IMR-90 (cell line): ENCODE results near the gene PPP1CA. TPM values are rescaled to one million over a fixed set of nuclear protein-coding genes. Genes with fewer than 3 reads are reported as not detected.
A peak's percentile ranks its signal among the peaks of the same experiment; 100 is the strongest.

Experiments used
- ATAC-seq: fragments of 200-7000 bp; cut with Tn5 transposase; 2 replicates; pipeline ENCODE4 v1.9.1; 2020; ENCODE audit warnings: low read depth, mild to moderate bottlenecking, moderate library complexity
- BruUV-seq: library from RNA; stranded (reverse); fragments of 400-500 nt; replicated peaks from 2 replicates; lab custom pipeline; 2021; lab: Mats Ljungman, UMichigan
- CTCF ChIA-PET: fragments of 300-600 bp; formaldehyde crosslinking; extraction: SDS; loops from one replicate; lab custom pipeline; 2021; ENCODE audit warnings: antibody characterized with exemption; lab: Yijun Ruan, JAX
- POLR2A ChIA-PET: fragments of 300-600 bp; sonication (Branson Sonifier 250); formaldehyde crosslinking; loops from one replicate; lab custom pipeline; 2022; ENCODE audit warnings: antibody characterized with exemption; ENCODE audit not compliant: unreplicated experiment; lab: Charles Lee
- DNase-seq: peaks from one replicate; pipeline ENCODE4 v3.0.0; 2013
- H2AFZ ChIP-seq: replicated peaks from 2 replicates; pipeline ENCODE3; 2013; ENCODE audit warnings: low read length, mild to moderate bottlenecking; ENCODE audit not compliant: poor library complexity
- H2AK5ac ChIP-seq: 2 replicates; pipeline ENCODE4 v1.6.1; 2013; ENCODE audit warnings: low read depth, low read length, inconsistent platforms
- H2AK9ac ChIP-seq: replicated peaks from 2 replicates; pipeline ENCODE3; 2013; ENCODE audit warnings: mild to moderate bottlenecking, low read depth, low read length, moderate library complexity; ENCODE audit not compliant: poor library complexity
- H2BK120ac ChIP-seq: 2 replicates; pipeline ENCODE4 v1.6.1; 2013; ENCODE audit warnings: low read depth, low read length, inconsistent platforms
- H2BK15ac ChIP-seq: 3 replicates; pipeline ENCODE4 v1.6.1; 2013; ENCODE audit warnings: low read depth, low read length, inconsistent platforms
- H2BK20ac ChIP-seq: 2 replicates; pipeline ENCODE4 v1.6.1; 2013; ENCODE audit warnings: low read depth, mild to moderate bottlenecking, inconsistent platforms, low read length, moderate library complexity
- H2BK5ac ChIP-seq: 2 replicates; pipeline ENCODE4 v1.6.1; 2013; ENCODE audit warnings: mild to moderate bottlenecking, low read depth, low read length, inconsistent platforms; ENCODE audit not compliant: poor library complexity, severe bottlenecking
- H3K14ac ChIP-seq: replicated peaks from 2 replicates; pipeline ENCODE4 v1.6.1; 2013; ENCODE audit warnings: low read depth, low read length, inconsistent platforms
- H3K18ac ChIP-seq: 2 replicates; pipeline ENCODE4 v1.6.1; 2013; ENCODE audit warnings: low read depth, low read length, control low read depth
- H3K23ac ChIP-seq: 2 replicates; pipeline ENCODE4 v1.6.1; 2013; ENCODE audit warnings: low read depth, low read length, inconsistent platforms
- H3K27ac ChIP-seq: 2 replicates; pipeline ENCODE4 v1.5.1; 2013; ENCODE audit warnings: mild to moderate bottlenecking, control low read depth, low read length; ENCODE audit not compliant: insufficient read depth
- H3K27me3 ChIP-seq: 2 replicates; pipeline ENCODE4 v1.6.1; 2013; ENCODE audit warnings: low read length; ENCODE audit not compliant: control insufficient read depth, insufficient read depth
- H3K36me3 ChIP-seq: 2 replicates; pipeline ENCODE4 v1.6.1; 2013; ENCODE audit warnings: low read length, mixed read lengths; ENCODE audit not compliant: control insufficient read depth, insufficient read depth
- H3K4ac ChIP-seq: 2 replicates; pipeline ENCODE4 v1.6.1; 2013; ENCODE audit warnings: low read depth, low read length, inconsistent platforms
- H3K4me1 ChIP-seq: 2 replicates; pipeline ENCODE4 v1.6.1; 2013; ENCODE audit warnings: low read length, mixed read lengths; ENCODE audit not compliant: control insufficient read depth, insufficient read depth
- H3K4me2 ChIP-seq: 2 replicates; pipeline ENCODE4 v1.6.1; 2013; ENCODE audit warnings: low read depth, mild to moderate bottlenecking, control low read depth, low read length, moderate library complexity
- H3K4me3 ChIP-seq: 2 replicates; pipeline ENCODE4 v1.5.1; 2013; ENCODE audit warnings: low read depth, mild to moderate bottlenecking, control low read depth, low read length, moderate library complexity; ENCODE audit not compliant: insufficient read depth
- H3K56ac ChIP-seq: 2 replicates; pipeline ENCODE4 v1.6.1; 2013; ENCODE audit warnings: low read length, inconsistent platforms; ENCODE audit not compliant: insufficient read depth; ENCODE audit errors: extremely low read depth
- H3K79me1 ChIP-seq, 2 experiments: 2 replicates each; pipeline ENCODE4 v1.6.1; 2013; ENCODE audit warnings: low read length in 2 of 2, inconsistent platforms in 1 of 2, low read depth in 1 of 2
- H3K9ac ChIP-seq: 2 replicates; pipeline ENCODE4 v1.6.1; 2013; ENCODE audit warnings: low read depth, low read length, control low read depth
- H3K9me1 ChIP-seq: 2 replicates; pipeline ENCODE4 v1.6.1; 2013; ENCODE audit warnings: low read length, inconsistent platforms; ENCODE audit not compliant: insufficient read depth
- H3K9me3 ChIP-seq: 2 replicates; pipeline ENCODE4 v1.6.1; 2013; ENCODE audit warnings: low read length; ENCODE audit not compliant: control insufficient read depth, insufficient read depth
- H4K20me1 ChIP-seq: 2 replicates; pipeline ENCODE4 v1.6.1; 2013; ENCODE audit warnings: low read length, inconsistent platforms; ENCODE audit not compliant: insufficient read depth
- H4K5ac ChIP-seq: 2 replicates; pipeline ENCODE4 v1.6.1; 2013; ENCODE audit warnings: mild to moderate bottlenecking, low read depth, low read length, control low read depth
- H4K8ac ChIP-seq, 2 experiments: 2 replicates each; pipeline ENCODE4 v1.6.1; 2013; ENCODE audit warnings: low read depth in 2 of 2, low read length in 2 of 2, control low read depth in 1 of 2, inconsistent platforms in 1 of 2
- H4K91ac ChIP-seq: 2 replicates; pipeline ENCODE4 v1.6.1; 2013; ENCODE audit warnings: low read depth, low read length, inconsistent platforms; ENCODE audit not compliant: insufficient read depth
- BHLHE40 ChIP-seq: fragments of 150-350 bp; IDR thresholded peaks from 2 replicates; pipeline ENCODE4 v1.6.1; 2016; ENCODE audit warnings: mild to moderate bottlenecking, low read depth, low read length
- CEBPB ChIP-seq: IDR thresholded peaks from 2 replicates; pipeline ENCODE4 v1.6.1; 2012; ENCODE audit warnings: low read depth, low read length, improper control_type of control experiment
- CHD1 ChIP-seq: IDR thresholded peaks from 2 replicates; pipeline ENCODE4 v1.6.1; 2012; ENCODE audit warnings: low read depth, low read length, improper control_type of control experiment
- CTCF ChIP-seq: conservative IDR thresholded peaks from 2 replicates; pipeline ENCODE4 v1.5.1; 2012; ENCODE audit warnings: mild to moderate bottlenecking, low read depth, low read length, improper control_type of control experiment
- ELK1 ChIP-seq: fragments of 150-350 bp; IDR thresholded peaks from 2 replicates; pipeline ENCODE4 v1.6.1; 2016; ENCODE audit warnings: low read depth, mild to moderate bottlenecking, low read length, moderate library complexity, borderline replicate concordance
- FOS ChIP-seq: fragments of 150-350 bp; IDR thresholded peaks from 2 replicates; pipeline ENCODE4 v1.6.1; 2016; ENCODE audit warnings: low read depth, low read length
- MAFK ChIP-seq: IDR thresholded peaks from 2 replicates; pipeline ENCODE4 v1.6.1; 2012; ENCODE audit warnings: low read depth, low read length, improper control_type of control experiment
- MAZ ChIP-seq: IDR thresholded peaks from 2 replicates; pipeline ENCODE4 v1.6.1; 2012; ENCODE audit warnings: low read depth, mild to moderate bottlenecking, low read length, improper control_type of control experiment, moderate library complexity, borderline replicate concordance
- MXI1 ChIP-seq: IDR thresholded peaks from 2 replicates; pipeline ENCODE4 v1.6.1; 2012; ENCODE audit warnings: low read depth, mild to moderate bottlenecking, low read length, moderate library complexity, borderline replicate concordance
- POLR2A ChIP-seq: IDR thresholded peaks from 2 replicates; pipeline ENCODE4 v1.6.1; 2012; ENCODE audit warnings: mild to moderate bottlenecking, low read depth, low read length
- RCOR1 ChIP-seq: IDR thresholded peaks from 2 replicates; pipeline ENCODE4 v1.6.1; 2012; ENCODE audit warnings: mild to moderate bottlenecking, low read length, improper control_type of control experiment; ENCODE audit not compliant: insufficient replicate concordance
- RFX5 ChIP-seq: IDR thresholded peaks from 2 replicates; pipeline ENCODE4 v1.8.0; 2012; ENCODE audit warnings: low read depth, mild to moderate bottlenecking, low read length, moderate library complexity
- SMC3 ChIP-seq: fragments of 150-350 bp; IDR thresholded peaks from 2 replicates; pipeline ENCODE4 v1.6.1; 2016; ENCODE audit warnings: low read depth, mild to moderate bottlenecking, antibody characterized with exemption, low read length, moderate library complexity
- WGBS, 2 experiments: methylation state at CpG; one replicate each; pipeline versions ENCODE4 v1.1.5 to v1.1.7; 2013; ENCODE audit warnings: missing lambda C conversion rate in 2 of 2; ENCODE audit not compliant: insufficient read length in 1 of 2; ENCODE audit errors: extremely low coverage in 2 of 2; 5-methylcytosine and 5-hydroxymethylcytosine counted together
- dilution Hi-C: fragments of 300-500 bp; cut with HindIII; formaldehyde crosslinking; loops from one replicate; pipeline ENCODE4 v1.14.3; 2018; ENCODE audit warnings: low sequenced_read_pairs; ENCODE audit not compliant: unreplicated experiment
- in situ Hi-C: fragments of 300-500 bp; cut with MboI; formaldehyde crosslinking; loops from 3 replicates; pipeline ENCODE4 v1.14.3; 2019; ENCODE audit warnings: low sequenced_read_pairs, inconsistent platforms, mixed read lengths
- intact Hi-C: fragments of 100-400 bp; cut with micrococcal nuclease; formaldehyde crosslinking; loops from 2 replicates; pipeline ENCODE4 v1.10.0; 2022
- polyA plus RNA-seq, 3 experiments: library from polyadenylated mRNA; depleted of rRNA; stranded (reverse); fragments of >200 nt; gene quantifications; 2 replicates each; pipeline ENCODE4 v1.2.3, GENCODE V29; 2012; ENCODE audit warnings: low replicate concordance in 1 of 3
- total RNA-seq: library from RNA; depleted of rRNA; stranded (reverse); fragments of >200 nt; gene quantifications from 2 replicates; pipeline ENCODE4 v1.2.3, GENCODE V29; 2012

Gene PPP1CA
- total and polyA plus RNA-seq, 2 of the 4 experiments (the other 2 are of a cell fraction), result 228 to 313 TPM

GRCh38 chr11:67373648-67374570, 27.7 kb downstream of the PPP1CA start:
- peak overlapping the region; percentile 32 for H3K4me2 ChIP-seq
- no peaks in the 10 kb centered on the region for H3K27me3 ChIP-seq
- H4K8ac ChIP-seq, result peak overlapping the region; percentile 82 to 89
- H3K36me3 ChIP-seq, result peaks cover 3% of the 10 kb centered on the region; the same call in 1 of the 2 replicates
- intact Hi-C loops (no loop called here), in situ Hi-C loops (no loop called here), dilution Hi-C loops (no loop called here)
- peak overlapping the region; percentile 71 for H3K9ac ChIP-seq
- peak overlapping the region; percentile 96; the same call in 2 of the 3 replicates for H2BK15ac ChIP-seq
- WGBS, 2 experiments, result 0% methylated on average over 1 of the region's 40 CpGs; no CpG with 5 or more reads in 1 of the 2 experiments
- peak overlapping the region; percentile 87 for H2BK20ac ChIP-seq
- CTCF ChIA-PET, result interaction anchor here (0.6 to 1.1 kb wide), 4 partner anchors 8 to 29 kb away, joined by 3 to 4 read pairs (median 4); no protein-coding TSS in a partner anchor
- POLR2A ChIA-PET, result interaction anchor here (0.6 to 0.7 kb wide), 3 partner anchors 23 to 93 kb away, joined by 8 to 11 read pairs (median 11); no protein-coding TSS in a partner anchor
- peaks cover 42% of the 10 kb centered on the region for H3K4me1 ChIP-seq
- peak overlapping the region; percentile 75 for H2AFZ ChIP-seq
- H3K23ac ChIP-seq, result peak overlapping the region; percentile 86
- peak overlapping the region; percentile 96 for H2AK5ac ChIP-seq
- peaks cover 5 to 31% of the 10 kb centered on the region in 2 experiments; a peak in 3 of 4 replicates for H3K79me1 ChIP-seq
- peak overlapping the region; percentile 99 for H2AK9ac ChIP-seq
- H3K27ac ChIP-seq, result peak overlapping the region; percentile 94
- peak overlapping the region; percentile 78 for H3K4me3 ChIP-seq
- ATAC-seq, result peak; percentile 49
- H3K56ac ChIP-seq, result peak overlapping the region; percentile 84
- H2BK5ac ChIP-seq, result peak overlapping the region; percentile 93
- H3K9me3 ChIP-seq, result no peaks in the 10 kb centered on the region
- H3K9me1 ChIP-seq, result peaks cover 24% of the 10 kb centered on the region
- peaks cover 31% of the 10 kb centered on the region for H4K20me1 ChIP-seq
- H4K91ac ChIP-seq, result peak overlapping the region; percentile 96
- H3K18ac ChIP-seq, result peak overlapping the region; percentile 21
- H3K4ac ChIP-seq, result peak overlapping the region; percentile 96
- peak overlapping the region; percentile 93 for H2BK120ac ChIP-seq
- peak; percentile 96 for DNase-seq
- H4K5ac ChIP-seq, result peak overlapping the region; percentile 10
- no TSS peak for BruUV-seq
- H3K14ac ChIP-seq, result peak overlapping the region; percentile 90
- TF ChIP-seq CTCF (peak; percentile 44), CHD1 (no peak), SMC3 (peak; percentile 34), MXI1 (no peak), CEBPB (peak; percentile 95), MAFK (peak; percentile 66; the same call in 1 of the 2 replicates), BHLHE40 (peak; percentile 94), ELK1 (no peak), RFX5 (no peak), MAZ (peak; percentile 98), RCOR1 (peak; percentile 75), FOS (peak; percentile 72), POLR2A (peak; percentile 70)
